Iris pigment epithelial cell (primary cell): Measurements from ENCODE around the gene AGFG1.
"Not testable (repeated sequence)": the region's sequence is repeated elsewhere in the genome, so short reads cannot be mapped to it uniquely, and the experiment has no call there.

Experiments
- DNase-seq: peaks from one replicate; pipeline ENCODE4 v3.0.0-alpha.2; 2011; ENCODE audit warnings: low read depth

Gene AGFG1

DNA sequence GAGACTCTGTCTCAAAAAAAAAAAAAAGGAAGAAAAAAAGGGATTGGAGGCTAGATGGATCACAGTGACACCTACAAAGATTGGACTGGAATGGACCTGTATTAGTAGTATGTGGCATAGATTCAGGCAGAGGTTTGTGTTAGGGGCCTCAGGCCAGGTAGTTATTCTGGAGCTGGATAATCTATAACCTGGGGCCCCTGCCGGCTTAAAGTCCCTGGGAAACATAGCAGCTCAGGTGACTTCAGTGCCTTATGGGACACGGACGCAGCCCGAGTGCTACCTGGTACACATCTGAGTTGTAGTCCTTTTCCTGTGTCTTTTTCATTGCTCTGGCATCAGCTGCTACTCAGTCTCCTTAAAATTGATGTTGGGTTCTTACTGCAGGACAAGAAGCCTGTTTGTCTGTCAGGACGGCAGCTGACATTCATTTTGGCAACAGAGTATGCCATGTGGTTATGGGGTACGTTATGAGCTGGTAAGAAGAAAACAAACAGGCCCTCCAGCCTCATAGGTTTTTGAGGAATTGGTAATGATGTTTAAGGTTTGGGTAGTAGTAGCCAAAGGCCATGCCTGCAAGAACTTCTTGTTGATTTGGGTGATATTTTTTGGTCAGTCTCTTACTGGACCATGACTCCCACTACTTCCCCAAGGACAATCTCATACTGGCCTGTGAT, 27.8 kb downstream of the AGFG1 start:
- DNase-seq, result no peak

DNA sequence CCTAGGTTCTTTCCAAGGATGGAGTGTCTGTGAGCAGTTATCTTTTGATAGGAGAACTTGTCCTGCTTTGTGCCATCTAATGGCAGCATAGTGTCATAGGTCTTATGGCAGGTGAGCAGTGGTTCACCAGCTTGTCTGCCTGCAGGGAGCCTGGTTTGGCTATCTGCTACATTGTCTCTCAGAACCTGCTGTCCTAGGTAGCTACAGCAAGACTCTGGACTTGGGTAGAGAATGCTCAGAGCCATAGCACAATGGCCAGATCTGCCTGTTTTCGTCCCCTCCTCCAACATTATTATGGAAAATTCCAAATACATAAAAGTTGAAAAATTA, 28.3 kb downstream of the AGFG1 start:
- no peak for DNase-seq

DNA sequence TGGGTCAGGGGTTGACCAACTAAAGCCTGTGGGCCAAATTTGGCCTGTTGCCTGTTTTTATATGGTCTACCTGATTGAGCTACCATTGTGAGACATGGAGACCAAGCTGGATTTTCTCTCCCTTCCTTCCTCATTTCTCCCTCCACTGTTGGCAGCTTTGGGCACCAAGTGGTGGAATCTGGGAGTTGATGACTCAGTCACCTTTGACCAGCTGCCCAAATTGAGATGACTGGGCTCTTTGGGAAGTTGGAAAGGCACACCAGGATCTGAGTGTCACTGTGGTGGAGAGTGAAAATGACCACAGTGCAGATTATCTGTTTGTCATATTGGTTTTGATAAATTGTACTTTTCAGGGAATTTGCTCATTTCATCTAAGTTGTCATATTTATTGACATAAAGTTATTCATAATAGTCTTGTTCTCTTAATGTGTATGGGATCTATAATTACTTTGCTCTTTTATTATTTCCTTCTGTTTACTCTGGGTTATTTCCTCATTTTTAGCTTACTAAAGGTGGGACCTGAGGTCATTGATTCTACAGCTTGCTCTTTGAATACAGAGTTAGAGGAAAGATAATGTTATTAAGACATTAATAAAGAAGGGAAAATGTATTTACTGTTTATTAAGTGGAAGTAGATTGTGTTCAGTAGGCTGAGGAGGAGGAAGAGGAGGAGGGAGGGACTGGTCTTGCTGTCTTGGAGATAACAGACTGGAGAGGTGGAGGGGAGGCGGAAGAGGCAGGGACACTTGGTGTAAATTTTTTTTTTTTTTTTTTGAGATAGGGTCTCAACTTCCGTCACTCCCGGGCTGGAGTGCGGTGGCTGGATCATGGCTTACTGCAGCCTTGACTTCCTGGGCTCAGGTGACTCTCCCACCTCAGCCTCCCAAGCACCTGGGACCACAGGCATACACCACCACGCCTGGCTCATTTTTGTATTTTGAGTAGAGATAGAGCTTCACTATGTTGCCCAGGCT, 31.8 kb downstream of the AGFG1 start:
- DNase-seq, result peak; percentile 41

DNA sequence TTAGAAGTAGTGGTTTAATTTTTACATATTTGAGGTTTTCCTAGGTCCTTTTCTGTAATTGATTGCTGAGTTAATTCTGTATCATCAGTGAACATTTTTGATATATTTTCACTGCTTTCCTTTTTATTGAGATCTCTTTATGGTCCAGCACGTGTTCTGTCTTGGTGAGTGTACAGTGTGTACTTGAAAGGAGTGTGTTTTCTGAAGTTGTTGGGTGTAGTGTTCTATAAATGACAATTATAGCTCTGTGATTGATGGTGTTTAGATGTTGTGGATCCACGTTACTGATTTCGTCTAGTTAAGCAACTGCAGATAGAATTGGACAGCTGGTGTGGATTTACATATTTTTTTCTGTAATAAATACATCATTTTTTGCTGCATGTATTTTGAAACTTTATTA, 32.7 kb downstream of the AGFG1 start:
- DNase-seq, result no peak

DNA sequence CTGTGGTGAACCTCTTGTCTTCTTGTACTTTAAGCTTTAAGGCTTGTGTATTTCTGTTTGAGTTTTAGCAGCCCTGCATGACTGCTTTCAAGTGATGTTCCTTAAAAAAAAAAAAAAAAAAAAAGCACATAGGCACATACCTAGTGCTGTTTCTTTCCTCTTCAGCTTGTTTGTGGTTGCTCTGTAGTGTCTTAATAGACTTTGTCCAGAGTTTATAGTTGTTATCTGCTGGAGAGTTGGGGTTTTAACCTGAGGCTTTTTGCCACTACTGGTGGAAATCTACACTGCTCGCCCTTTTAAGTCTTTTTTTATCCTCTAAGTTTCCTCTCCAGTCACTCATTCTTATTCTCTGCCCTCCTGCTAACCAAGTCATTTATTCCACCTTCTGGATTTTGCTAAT, 34.5 kb downstream of the AGFG1 start:
- DNase-seq, result no peak

DNA sequence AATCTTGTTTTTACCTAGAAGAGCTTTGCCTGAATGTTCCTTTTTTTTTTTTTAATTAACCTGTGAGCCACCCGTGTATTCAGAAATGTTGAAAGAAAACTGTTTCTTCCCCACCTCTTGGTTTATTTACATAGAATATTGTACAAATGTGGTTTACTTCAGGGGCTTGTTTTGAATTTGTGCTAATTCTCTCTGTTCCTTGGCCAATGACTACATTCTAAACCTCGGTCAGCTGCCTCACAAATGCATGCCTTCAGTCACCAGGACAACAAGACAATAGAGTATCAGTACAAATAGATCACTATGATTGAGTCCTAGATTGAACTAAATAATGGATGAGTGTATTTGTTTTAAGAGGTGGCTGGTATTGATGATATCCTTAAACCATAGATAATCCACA, 36.0 kb downstream of the AGFG1 start:
- peak; percentile 45 for DNase-seq

DNA sequence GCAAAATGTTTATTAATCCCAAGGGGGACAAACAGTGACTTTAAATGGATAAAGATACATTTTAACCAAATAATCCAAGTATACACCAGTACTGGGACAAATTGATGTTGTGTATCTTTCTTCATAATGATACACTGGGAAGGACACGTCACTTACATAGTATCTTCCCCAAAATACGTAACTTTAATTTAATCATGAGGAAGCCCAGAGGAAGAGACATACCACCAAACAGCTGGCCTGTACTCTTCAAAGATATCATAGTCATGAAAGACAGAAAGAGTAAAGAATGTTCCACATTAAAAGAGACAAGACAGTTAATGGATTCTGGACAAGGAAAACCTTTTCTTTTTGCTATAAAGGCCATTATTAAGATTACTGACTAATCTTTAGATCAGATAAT, 37.1 kb downstream of the AGFG1 start:
- DNase-seq, result no peak

DNA sequence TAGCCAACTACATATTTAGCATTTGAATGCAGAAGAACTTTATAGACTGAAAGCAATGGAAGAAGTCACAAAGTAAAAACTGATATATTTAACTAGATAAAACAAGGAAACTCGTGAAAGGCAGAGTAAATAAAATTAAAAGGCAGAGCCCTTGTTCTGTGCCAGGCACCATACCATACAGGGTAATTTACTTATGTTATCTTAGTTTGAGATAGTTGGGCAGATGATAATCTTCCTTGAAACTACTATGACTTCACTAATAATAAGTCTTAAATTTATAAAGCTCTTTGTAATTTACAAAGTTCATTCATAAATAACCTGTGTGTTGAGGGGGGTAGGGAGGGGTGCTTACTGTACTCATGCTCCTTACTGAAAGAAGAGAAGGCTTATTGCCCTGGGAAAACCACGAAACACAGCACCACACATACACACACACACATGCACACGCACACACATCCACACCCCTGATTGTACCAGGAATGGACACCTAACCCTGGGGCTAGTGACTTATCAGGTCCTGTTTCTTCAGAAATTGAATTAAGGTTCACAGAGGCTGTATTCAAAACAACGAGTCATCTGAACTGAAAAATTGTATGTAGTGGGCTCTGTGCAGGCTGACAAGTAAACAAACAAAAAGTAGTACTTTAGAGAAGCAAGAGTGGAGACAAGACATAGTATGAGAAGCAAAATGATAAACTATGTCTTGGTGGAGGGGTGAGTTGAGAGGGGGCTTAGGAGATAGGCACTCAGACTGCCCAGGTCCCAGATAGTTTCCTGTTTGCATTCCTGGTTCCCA, 38.1 kb downstream of the AGFG1 start:
- DNase-seq, result peak; percentile 51

DNA sequence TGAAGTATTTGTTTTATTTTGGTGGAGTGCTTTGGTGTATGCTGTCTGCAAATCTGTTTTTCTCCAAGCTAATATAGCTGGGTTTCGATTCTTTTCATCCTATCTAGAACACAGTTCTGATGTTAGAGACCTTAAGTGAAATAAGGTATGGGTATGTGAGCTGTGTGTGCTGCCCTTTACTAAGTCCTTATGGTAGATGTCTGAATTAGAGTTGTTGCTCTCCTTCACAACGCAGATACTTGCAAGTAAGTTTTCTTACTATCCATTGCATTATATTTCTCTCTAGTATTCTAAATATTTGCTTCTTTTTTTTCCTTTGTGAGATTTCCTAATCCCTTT, 38.6 kb downstream of the AGFG1 start:
- DNase-seq, result no peak

DNA sequence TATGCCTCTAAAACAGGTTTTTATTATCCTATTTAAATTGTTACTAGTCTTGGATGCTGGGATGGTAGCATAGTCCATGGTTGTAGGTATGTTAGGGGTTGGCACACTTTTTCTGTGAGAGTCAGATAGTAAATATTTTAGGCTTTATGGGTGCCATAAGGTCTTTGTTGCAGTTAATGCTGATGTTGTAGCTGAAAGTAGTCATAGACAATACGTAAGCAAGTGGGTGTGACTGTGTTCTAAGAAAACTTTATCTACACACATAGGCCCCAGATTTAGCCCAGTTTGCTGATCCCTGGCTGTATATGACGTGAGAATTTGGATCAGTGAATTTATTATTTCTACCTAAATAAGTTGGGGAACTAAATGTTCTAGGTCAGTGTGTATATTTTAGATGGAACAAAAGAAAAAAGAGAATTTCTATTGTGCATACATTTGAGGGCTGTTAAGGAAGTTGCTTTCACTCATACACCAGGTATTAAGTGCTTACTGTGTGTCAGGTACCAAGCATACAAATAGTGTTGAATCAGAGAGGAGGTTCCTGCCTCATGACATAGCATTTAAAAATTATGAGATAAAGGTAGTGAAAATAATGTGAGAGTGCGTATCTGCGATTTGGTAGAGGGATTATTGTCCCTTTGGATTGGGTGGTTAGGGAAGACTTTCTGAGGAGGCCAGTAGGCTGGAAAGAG, 39.4 kb downstream of the AGFG1 start:
- DNase-seq, result no peak

DNA sequence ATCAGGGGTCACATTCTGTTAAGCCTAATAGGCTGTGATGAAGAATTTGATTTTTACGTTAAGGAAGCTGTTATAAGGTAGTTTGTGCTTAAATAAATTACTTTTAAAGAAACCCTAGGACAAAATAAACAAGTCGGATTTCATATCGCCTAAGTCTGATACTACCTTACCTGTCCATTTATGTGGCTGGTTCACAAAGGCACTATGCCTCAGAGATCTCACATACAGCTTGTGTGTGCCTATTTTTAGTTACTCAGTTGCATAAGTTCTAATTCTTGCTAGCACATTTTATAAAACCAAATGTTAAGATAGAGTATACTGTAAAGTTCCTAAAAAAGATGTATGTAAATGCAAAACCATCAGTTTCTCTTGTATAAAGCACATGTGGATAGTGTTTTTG, 40.0 kb downstream of the AGFG1 start:
- DNase-seq, result no peak

DNA sequence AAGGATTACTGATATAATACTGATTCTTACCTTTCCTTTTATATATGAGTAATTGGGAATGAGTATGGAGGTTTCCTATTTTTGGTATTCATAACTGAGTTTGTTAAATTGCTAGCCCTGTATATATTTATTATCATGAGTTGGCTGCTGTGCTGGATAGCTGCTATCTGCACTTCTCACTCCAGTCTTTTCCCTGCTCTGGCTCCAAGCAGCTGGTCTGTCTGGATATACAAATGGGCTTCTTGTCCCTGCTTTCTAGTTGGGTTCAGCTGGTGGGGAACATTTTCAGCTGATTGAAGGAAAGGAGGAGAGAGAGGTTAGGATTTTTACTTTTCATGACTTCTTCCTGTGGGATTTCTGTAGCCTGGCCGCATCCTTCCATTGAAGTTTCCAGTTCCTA, 41.2 kb downstream of the AGFG1 start:
- no peak for DNase-seq

DNA sequence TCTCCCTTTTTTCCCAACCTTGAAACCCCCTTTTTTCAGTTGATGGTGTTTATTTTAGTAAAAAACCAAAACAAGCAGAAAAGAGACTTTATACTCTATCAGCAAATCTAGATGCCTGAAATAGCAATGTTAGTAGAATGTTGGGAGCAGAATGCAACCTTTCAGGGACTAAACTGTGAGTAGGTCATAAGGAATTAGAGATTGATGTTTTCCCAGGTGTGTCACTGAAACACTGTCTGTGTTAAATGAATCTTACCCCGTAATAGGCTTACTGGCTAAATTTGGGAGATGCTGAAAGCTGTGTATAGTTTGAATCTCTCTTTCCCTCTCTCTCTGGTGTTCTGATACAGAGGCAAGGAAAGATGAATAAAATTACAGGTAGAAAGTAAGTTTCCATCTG, 43.8 kb downstream of the AGFG1 start:
- DNase-seq, result no peak

DNA sequence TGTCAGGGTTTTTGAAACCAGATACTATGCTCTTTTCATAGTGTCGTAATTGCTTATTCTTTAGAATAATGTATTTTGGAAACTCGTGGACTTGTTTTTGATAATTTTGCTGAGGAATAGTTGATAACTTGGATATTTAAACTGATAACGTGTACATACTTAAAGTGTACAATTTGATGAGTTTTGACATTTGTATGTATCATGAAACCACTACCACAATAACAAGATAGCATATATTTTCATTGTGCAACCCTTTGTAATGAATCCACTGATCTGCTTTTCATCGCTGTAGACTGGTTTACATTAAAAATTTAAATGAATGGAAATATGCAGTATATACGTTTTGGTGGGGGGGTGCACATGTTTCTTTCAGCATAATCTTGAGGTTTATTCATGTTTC, 45.8 kb downstream of the AGFG1 start:
- DNase-seq, result no peak

DNA sequence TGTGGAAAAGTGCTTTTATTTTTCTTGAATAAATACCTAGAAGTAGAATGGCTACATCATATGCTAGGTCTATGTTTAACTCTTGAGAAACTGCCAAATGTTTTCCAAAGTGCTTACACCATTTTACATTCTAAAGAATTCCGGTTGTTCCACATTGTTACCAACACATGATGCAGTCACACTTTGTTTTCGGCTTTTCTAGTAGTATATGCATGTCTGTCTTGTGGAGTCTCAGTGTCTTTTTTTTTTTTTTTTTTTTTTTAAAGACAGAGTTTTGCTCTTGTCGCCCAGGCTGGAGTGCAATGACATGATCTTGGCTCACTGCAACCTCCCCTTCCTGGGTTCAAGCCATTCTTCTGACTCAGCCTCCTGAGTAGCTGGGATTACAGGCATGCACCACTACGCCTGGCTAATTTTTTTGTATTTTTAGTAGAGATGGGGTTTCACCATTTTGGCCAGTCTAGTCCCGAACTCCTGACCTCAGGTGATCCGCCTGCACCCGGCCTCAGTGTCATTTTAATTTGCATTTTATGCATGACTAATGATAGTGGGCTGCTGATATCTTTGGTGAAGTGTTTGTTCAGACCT, 46.4 kb downstream of the AGFG1 start:
- DNase-seq, result peak; percentile 74

DNA sequence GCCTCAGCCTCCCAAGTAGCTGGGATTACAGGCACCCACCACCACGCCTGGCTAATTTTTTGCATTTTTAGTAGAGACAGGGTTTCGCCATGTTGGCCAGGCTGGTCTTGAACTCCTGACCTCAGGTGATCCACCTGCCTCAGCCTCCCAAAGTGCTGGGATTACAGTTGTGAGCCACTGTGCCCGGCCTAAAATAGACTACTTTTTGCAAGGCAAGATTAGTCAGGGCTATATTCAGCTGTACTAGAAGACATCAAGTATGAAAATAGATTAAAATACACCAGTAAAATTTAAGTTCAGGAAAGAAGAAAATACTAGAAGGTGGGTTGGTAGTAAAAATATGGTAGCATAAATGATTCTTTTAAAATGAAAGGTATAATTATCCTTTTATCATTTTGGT, 49.2 kb downstream of the AGFG1 start:
- not testable (repeated sequence) for DNase-seq

DNA sequence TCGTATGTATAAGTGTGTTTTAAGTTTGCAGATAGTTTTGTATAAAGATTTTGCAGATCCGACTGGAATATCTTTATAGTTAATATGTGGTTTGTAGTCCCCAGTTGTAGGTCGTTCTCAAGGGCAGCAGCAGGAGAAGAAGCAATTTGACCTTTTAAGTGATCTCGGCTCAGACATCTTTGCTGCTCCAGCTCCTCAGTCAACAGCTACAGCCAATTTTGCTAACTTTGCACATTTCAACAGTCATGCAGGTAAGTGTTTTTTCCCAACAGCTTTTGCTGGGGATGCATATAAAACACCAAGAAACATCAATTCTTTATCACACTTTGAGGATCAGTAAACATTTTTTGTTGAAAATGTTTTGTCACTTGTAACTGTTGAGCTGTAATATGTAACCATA, 52.7 kb downstream of the AGFG1 start:
- DNase-seq, result no peak

DNA sequence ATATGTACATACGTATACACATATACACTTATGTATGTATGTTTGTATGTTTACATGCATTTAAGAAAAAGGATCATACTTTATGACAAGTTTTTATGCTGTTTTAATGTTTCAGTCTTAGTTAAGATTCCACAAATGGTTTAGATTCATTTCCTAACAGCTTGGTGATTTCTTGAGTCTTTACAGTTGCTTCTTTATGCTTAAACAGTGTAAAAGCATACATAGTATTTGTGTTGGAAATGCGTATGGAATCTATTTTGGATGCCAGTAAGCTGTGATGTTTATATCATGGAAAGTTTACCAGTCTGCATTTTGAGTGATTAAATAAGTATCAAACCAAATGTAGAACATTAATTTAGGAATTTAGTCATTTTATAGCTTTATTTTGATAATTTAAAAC, 55.4 kb downstream of the AGFG1 start:
- no peak for DNase-seq

DNA sequence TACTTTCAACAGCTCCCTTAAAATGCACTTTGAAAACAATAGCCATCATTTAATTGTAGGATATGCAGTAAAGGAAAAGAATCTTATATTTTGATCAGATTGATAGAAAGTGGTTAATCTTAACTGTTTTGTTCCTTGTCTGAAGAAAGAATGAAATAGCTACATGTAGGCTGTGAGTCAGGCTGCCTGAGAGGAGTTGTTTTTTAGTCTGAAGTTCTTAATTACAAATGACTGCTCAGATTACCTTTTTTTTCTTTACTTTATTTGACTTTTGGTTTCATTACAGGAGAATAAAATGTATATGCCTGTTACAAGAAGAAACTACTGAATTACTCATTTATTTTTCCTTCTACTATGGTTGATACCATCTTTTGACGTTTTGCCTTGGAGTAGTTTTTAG, 56.8 kb downstream of the AGFG1 start:
- no peak for DNase-seq

DNA sequence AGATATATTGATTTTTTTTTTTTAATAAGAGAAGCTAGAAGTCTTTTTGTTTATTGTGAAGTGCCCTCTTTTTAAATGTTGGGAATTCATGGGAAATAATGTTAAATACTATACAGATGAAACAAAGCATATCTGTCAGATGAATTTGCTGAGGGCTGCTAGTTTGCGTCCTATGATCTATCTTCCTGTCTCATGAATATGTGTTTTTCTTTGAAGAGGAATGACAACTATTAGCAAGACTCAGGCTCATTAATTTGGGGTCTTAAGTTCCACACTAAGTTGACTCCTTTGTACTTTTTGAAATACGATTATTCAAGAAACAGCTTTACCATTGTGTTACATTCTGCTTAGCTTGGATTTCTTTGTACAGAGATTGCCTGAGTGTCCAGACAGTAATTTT, 57.9 kb downstream of the AGFG1 start:
- no peak for DNase-seq

DNA sequence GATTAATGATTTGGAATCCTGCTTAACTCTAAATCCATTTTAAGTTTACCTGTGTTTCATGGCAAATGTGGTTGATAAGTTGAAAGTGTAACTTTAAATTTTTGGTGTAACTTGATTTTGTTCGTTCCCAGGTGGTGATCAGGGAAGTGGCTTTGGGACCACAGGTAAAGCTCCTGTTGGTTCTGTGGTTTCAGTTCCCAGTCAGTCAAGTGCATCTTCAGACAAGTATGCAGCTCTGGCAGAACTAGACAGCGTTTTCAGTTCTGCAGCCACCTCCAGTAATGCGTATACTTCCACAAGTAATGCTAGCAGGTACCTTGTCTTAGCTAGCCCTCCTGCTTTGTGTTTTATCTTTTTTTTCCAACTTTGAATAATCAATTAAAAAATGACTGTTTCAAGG, 62.8 kb downstream of the AGFG1 start:
- no peak for DNase-seq

DNA sequence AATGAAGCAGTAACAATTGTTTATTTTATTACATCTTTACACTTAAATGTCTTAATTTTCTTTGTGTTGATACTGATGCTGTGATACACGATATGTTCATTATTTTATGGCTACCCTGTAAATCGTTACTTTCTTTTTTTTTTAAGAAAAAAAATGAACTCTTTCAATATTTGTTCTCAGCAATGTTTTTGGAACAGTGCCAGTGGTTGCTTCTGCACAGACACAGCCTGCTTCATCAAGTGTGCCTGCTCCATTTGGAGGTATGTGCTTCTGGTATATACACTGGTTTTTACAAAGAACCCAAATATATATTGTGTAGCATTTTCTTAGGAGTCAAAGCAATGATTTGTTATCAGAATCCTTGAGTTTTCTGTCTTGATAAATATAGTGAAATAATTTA, 64.5 kb downstream of the AGFG1 start:
- no peak for DNase-seq
